HepG2 (cell line): ENCODE measurements around the gene SUPV3L1. TPM values are rescaled to one million over a fixed set of nuclear protein-coding genes. Genes with fewer than 3 reads are reported as not detected.

ENCODE experiments used
- EP300 ChIP-seq, 3 experiments: sonication (generic) in 1 of 3; formaldehyde crosslinking in 1 of 3; IDR thresholded peaks; 2 replicates each; pipeline versions ENCODE4 v1.5.1 to v1.6.1; 2011 to 2020; ENCODE audit warnings: low read depth in 2 of 3, low read length in 2 of 3, borderline replicate concordance in 1 of 3, improper control_type of control experiment in 1 of 3, mild to moderate bottlenecking in 1 of 3, missing genetic modification reagents in 1 of 3, moderate library complexity in 1 of 3
- FOXO1 ChIP-seq: sonication (generic); formaldehyde crosslinking; IDR thresholded peaks from 2 replicates; pipeline ENCODE4 v1.4.0; 2020; ENCODE audit warnings: missing genetic modification reagents
- HMG20B ChIP-seq: conservative IDR thresholded peaks from 2 replicates; pipeline ENCODE4 v1.6.1; 2016; ENCODE audit warnings: missing genetic modification reagents, missing compliant biosample characterization
- MEIS1 ChIP-seq: sonication (generic); formaldehyde crosslinking; IDR thresholded peaks from 2 replicates; pipeline ENCODE4 v1.9.0; 2021; ENCODE audit warnings: mild to moderate bottlenecking, missing genetic modification reagents, moderate library complexity, borderline replicate concordance
- MYNN ChIP-seq: sonication (generic); formaldehyde crosslinking; IDR thresholded peaks from 2 replicates; pipeline ENCODE4 v1.4.0; 2020; ENCODE audit warnings: mild to moderate bottlenecking, low read depth, missing genetic modification reagents
- NFYB ChIP-seq: sonication (generic); formaldehyde crosslinking; IDR thresholded peaks from 2 replicates; pipeline ENCODE4 v1.4.0; 2020; ENCODE audit warnings: missing genetic modification reagents
- POLR2G ChIP-seq: fragments of 200-400 bp; formaldehyde crosslinking; IDR thresholded peaks from 2 replicates; pipeline ENCODE4 v1.6.1; 2018; ENCODE audit warnings: mild to moderate bottlenecking, low read depth, low read length, moderate library complexity
- RXRB ChIP-seq: IDR thresholded peaks from 2 replicates; pipeline ENCODE4 v1.6.1; 2016; ENCODE audit warnings: borderline replicate concordance, missing genetic modification reagents, missing compliant biosample characterization
- SALL1 ChIP-seq: sonication (generic); formaldehyde crosslinking; IDR thresholded peaks from 2 replicates; pipeline ENCODE4 v1.8.0; 2022; ENCODE audit warnings: mild to moderate bottlenecking, missing genetic modification reagents
- TCF7 ChIP-seq: sonication (generic); IDR thresholded peaks from 2 replicates; pipeline ENCODE4 v1.6.1; 2016; ENCODE audit warnings: antibody characterized with exemption, low read depth
- TFE3 ChIP-seq: IDR thresholded peaks from 2 replicates; pipeline ENCODE4 v1.6.1; 2016
- U2AF1 ChIP-seq: fragments of 200-400 bp; formaldehyde crosslinking; optimal IDR thresholded peaks from 2 replicates; pipeline ENCODE3; 2017; ENCODE audit warnings: mild to moderate bottlenecking, low read depth, low read length
- YY1 ChIP-seq: IDR thresholded peaks from 2 replicates; pipeline ENCODE4 v1.6.1; 2011; ENCODE audit warnings: low read length, low read depth, moderate library complexity, mild to moderate bottlenecking; ENCODE audit not compliant: insufficient read depth, insufficient replicate concordance
- ZNF280B ChIP-seq: sonication (generic); formaldehyde crosslinking; IDR thresholded peaks from 2 replicates; pipeline ENCODE4 v1.5.0; 2020; ENCODE audit warnings: missing genetic modification reagents, mild to moderate bottlenecking, borderline replicate concordance
- ZNF44 ChIP-seq: sonication (generic); formaldehyde crosslinking; IDR thresholded peaks from 2 replicates; pipeline ENCODE4 v1.5.1; 2020; ENCODE audit warnings: mild to moderate bottlenecking, missing genetic modification reagents
- ZNF607 ChIP-seq: sonication (generic); formaldehyde crosslinking; IDR thresholded peaks from 2 replicates; pipeline ENCODE4 v1.5.1; 2020; ENCODE audit warnings: missing genetic modification reagents, mild to moderate bottlenecking, borderline replicate concordance
- ZNF703 ChIP-seq: sonication (generic); formaldehyde crosslinking; IDR thresholded peaks from 2 replicates; pipeline ENCODE4 v1.5.1; 2020; ENCODE audit warnings: missing genetic modification reagents, mild to moderate bottlenecking, moderate library complexity, borderline replicate concordance
- ZNF737 ChIP-seq: sonication (generic); formaldehyde crosslinking; IDR thresholded peaks from 2 replicates; pipeline ENCODE4 v1.5.0; 2020; ENCODE audit warnings: missing genetic modification reagents, mild to moderate bottlenecking, borderline replicate concordance
- ZNF816 ChIP-seq: sonication (generic); formaldehyde crosslinking; IDR thresholded peaks from 2 replicates; pipeline ENCODE4 v1.8.0; 2022; ENCODE audit warnings: missing genetic modification reagents, mild to moderate bottlenecking, borderline replicate concordance
- ZNF839 ChIP-seq: sonication (generic); formaldehyde crosslinking; IDR thresholded peaks from 2 replicates; pipeline ENCODE4 v1.4.0; 2020; ENCODE audit warnings: missing genetic modification reagents, mild to moderate bottlenecking, borderline replicate concordance
- ZSCAN12 ChIP-seq: sonication (generic); formaldehyde crosslinking; IDR thresholded peaks from 2 replicates; pipeline ENCODE4 v1.9.0; 2021; ENCODE audit warnings: mild to moderate bottlenecking, missing genetic modification reagents
- ZSCAN25 ChIP-seq: sonication (generic); formaldehyde crosslinking; IDR thresholded peaks from 2 replicates; pipeline ENCODE4 v1.8.0; 2022; ENCODE audit warnings: mild to moderate bottlenecking, missing genetic modification reagents
- ZSCAN5A ChIP-seq: sonication (generic); formaldehyde crosslinking; IDR thresholded peaks from 2 replicates; pipeline ENCODE4 v1.8.0; 2022; ENCODE audit warnings: mild to moderate bottlenecking, missing genetic modification reagents, borderline replicate concordance
- polyA plus RNA-seq, 8 experiments: library from polyadenylated mRNA; depleted of rRNA in 3 of 8; stranded (reverse) in 7 of 8; unstranded in 1 of 8; fragments of >200 nt; fragmentation: Illumina TruSeq in 4 of 8; extraction: Trizol in 4 of 8; gene quantifications; 2 replicates each; pipeline versions ENCODE4 v1.2.1 to v1.2.3, GENCODE V29; 2011 to 2016; ENCODE audit warnings: low read depth in 4 of 8, missing spikeins in 1 of 8, mixed read lengths in 1 of 8; ENCODE audit not compliant: insufficient read depth in 1 of 8
- total RNA-seq, 5 experiments: library from RNA; depleted of rRNA; stranded (reverse); fragments of >200 nt; fragmentation: Illumina TruSeq; extraction: Trizol; gene quantifications; 2 replicates each; pipeline ENCODE4 v1.2.3, GENCODE V29; 2016; ENCODE audit warnings: low read depth in 1 of 5

SUPV3L1 gene
- total and polyA plus RNA-seq, 2 of the 13 experiments (the other 11 are each of a cell fraction or from before 2014, with no cell fraction given) = 28.8 to 45.7 TPM

- peak; percentile 70 for TF ChIP-seq MEIS1 (CRISPR knock-in tag)
- TF ChIP-seq NFYB (CRISPR knock-in tag) = no peak
- peak; percentile 29; the same call in 1 of the 2 replicates for TF ChIP-seq FOXO1
- TF ChIP-seq MYNN (CRISPR knock-in tag) = no peak; the same call in 1 of the 2 replicates
- no peak for TF ChIP-seq TCF7
- no peak for TF ChIP-seq U2AF1
- TF ChIP-seq SALL1 = peak; percentile 63
- peak; percentile 91 for TF ChIP-seq POLR2G
- no peak for TF ChIP-seq ZNF280B
- peak; percentile 46; the same call in 1 of the 2 replicates for TF ChIP-seq ZNF839 (CRISPR knock-in tag)
- no peak for TF ChIP-seq HMG20B (CRISPR knock-in tag)
- TF ChIP-seq RXRB (CRISPR knock-in tag) = no peak
- TF ChIP-seq TFE3 = peak; percentile 93
- peak; percentile 47; the same call in 1 of the 2 replicates for TF ChIP-seq ZSCAN25
- TF ChIP-seq ZNF44 (CRISPR knock-in tag) = 0 out of 2 replicates have a peak, but pooled peaks have one; percentile 18
- TF ChIP-seq ZNF607 (CRISPR knock-in tag) = no peak; the same call in 1 of the 2 replicates
- no peak for TF ChIP-seq ZNF737 (CRISPR knock-in tag)
- peak; percentile 46; the same call in 1 of the 2 replicates for TF ChIP-seq ZSCAN5A
- no peak for TF ChIP-seq ZNF703 (CRISPR knock-in tag)
- TF ChIP-seq EP300 (IDR thresholded peaks at IDR 0.05; ENCODE audit: low read depth in 2 of 2, low read length in 2 of 2) = no peak
- no peak for TF ChIP-seq EP300 (CRISPR knock-in tag; IDR thresholded peaks at IDR 0.05; ENCODE audit: borderline replicate concordance)
- TF ChIP-seq ZNF816 (CRISPR knock-in tag) = no peak
- no peak for TF ChIP-seq ZSCAN12 (CRISPR knock-in tag)
- peak; percentile 49 for TF ChIP-seq YY1
These were observed at the start of gene SUPV3L1 (continued) for GRCh38 chr10:69179743-69180524.
